GM18508 (cell line): ENCODE measurements around the gene TSPAN17.
"Not testable (repeated sequence)": the region's sequence is repeated elsewhere in the genome, so short reads cannot be mapped to it uniquely, and the experiment has no call there.

ENCODE experiments used
- ATAC-seq: cut with Tn5 transposase; IDR thresholded peaks from one replicate; pipeline ENCODE4 v1.9.1; 2021; ENCODE audit warnings: moderate number of reproducible peaks; ENCODE audit not compliant: insufficient read depth, unreplicated experiment

TSPAN17 gene

DNA sequence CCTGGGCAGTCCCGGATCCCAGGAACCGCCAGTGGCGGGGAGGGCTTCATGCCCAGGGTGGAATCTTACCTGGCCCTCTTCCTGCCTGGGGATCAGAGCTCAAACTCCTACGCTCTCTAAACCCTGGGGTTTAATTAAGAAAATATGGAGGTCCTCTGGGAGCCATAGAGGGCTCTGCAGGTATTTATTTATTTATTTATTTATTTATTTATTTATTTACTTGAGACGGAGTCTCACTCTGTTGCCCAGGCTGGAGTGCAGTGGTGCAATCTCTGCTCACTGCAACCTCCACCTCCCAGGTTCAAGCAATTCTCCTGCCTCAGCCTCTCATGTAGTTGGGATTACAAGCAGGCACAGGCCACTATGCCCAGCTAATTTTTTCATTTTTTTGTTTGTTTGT lies 52.2 kb downstream of the TSPAN17 start:
- not testable (repeated sequence) for ATAC-seq

DNA sequence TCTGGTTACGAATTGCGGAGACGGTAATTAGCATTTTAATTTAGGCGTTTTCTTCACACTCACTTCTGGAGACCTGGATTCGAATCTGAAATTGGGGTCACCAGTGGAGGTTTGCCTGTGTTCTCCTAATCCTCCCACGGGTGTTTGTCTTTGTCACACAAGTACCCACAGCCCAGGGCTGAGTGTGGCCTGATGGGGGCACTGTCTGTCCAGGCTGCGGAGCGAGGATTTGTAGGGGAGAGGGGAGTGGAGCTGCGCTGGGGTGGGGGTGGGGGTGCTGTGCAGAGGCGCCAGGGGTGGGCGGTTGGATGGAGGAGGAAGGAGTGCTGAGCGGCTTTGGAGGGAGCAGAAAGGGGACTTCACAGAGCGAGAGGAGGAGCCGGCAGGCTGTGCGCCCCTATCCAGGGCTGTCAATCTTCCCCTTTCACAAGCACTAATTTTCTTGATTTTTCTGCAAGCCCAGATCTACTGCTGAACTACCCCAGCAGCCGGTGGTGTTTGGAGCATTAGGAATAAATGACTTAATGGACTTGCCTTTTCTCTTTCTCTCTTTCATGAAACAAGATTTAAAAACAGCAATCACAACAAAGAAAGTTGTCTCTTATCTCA lies 53.1 kb downstream of the TSPAN17 start:
- no peak for ATAC-seq

DNA sequence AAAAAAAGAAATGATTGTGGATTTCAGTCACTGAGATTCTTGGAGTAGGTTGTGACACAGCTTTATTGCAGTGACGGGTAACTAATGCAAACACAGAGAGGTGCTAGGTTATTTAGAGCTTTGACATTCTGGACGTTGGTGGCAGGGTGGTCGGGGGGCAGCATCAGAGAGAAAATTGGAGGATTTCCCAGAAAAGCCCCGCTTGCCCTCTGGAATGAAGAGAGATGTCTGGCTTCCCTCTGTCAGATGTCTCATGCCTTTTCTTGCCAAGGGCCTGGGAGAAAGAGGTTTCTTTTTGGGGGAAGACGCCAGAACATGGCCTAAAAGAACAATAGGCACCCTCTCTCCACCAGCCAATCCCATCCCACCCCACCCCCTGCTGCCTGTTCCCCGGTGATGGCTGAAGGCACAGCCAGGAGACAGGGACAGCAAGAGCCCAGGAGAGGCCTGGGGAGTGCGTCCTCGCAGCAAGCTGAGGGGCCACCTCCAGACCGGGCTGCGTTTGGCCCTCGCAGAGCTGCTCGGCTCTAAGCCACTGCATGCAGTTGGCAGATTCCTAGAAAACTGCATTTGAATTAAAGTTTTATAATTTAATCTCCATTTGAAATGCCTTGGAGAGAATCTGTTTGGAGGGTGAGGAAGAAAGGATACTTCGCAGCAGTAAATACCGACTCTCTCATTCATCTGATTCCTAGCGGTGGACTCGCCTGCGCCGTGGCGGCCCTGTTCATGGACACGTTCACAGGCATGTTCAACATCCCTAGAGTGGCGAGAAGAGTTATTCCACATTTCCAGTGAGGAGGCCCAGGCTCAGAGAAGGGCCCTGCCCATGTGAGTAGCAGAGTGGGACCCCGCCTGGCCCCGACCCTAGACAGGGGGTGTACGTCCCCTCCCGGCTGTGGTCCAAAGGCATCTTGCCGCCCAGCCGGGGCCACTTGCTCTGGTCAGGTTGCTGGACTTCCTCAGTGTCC lies 55.7 kb downstream of the TSPAN17 start:
- no peak for ATAC-seq

DNA sequence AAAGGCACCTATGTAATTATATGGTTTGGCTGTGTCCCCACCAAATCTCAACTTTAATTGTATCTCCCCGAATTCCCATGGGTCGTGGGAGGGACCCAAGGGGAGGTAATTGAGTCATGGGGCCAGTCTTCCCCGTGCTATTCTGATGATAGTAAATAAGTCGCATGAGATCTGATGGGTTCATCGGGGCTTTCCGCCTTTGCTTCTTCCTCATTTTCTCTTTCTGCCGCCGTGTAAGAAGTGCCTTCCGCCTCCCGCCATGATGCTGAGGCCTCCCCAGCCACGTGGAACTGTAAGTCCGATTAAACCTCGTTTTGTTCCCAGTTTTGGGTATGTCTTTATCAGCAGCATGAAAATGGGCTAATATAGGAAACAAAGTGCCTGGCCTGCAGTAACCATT lies 56.6 kb downstream of the TSPAN17 start:
- no peak for ATAC-seq

DNA sequence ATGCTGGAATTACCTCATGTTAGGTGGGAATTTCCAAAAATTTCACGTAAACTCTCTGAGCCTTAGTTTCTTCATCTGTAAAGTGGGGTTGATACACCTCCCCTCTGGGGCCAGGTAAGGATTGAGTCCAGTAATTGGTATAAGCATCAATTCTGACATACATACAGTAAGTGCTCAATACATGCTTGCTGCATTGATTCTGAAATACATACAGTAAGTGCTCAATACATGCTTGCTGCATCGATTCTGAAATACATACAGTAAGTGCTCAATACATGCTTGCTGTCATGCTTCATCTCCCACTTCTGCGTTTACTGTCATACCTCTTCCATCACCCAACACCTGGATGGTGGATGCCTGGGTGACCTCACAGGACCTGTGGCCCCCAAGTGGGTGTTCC lies 57.1 kb downstream of the TSPAN17 start:
- ATAC-seq, result no peak

DNA sequence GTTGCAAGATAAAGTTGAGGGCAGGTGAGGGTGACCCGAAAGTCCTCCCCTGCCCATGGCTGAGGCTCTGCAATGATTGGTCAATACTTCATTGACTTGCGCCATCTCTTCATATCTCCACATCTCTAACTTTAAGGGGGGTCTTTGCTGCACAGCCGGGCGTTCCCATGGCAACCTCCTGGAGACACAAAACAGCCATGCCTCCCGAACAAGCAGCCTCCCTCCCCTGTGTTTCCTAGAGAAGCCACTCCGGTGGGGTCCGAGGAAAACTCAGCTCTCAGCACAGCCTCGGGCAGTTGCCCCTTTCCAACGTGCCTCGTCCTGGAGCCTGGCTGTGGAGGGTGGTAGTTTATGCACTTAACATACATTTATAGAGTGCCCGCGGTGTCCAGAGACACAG lies 57.5 kb downstream of the TSPAN17 start:
- ATAC-seq, result no peak
